GM18499 (cell line): ENCODE measurements around the gene NAMPT.
"Not testable (repeated sequence)": the region's sequence is repeated elsewhere in the genome, so short reads cannot be mapped to it uniquely, and the experiment has no call there.

Source experiments
- ATAC-seq: cut with Tn5 transposase; IDR thresholded peaks from one replicate; pipeline ENCODE4 v1.9.1; 2021; ENCODE audit warnings: moderate number of reproducible peaks; ENCODE audit not compliant: insufficient read depth, unreplicated experiment

NAMPT gene

GRCh38 chr7:106284714-106285050 lies at the start of gene NAMPT:
Gene NAMPT, minus strand, starts transcription at chr7:106284983. Its CDS starts 99 bp downstream, at chr7:106284884.
- no peak for ATAC-seq

DNA sequence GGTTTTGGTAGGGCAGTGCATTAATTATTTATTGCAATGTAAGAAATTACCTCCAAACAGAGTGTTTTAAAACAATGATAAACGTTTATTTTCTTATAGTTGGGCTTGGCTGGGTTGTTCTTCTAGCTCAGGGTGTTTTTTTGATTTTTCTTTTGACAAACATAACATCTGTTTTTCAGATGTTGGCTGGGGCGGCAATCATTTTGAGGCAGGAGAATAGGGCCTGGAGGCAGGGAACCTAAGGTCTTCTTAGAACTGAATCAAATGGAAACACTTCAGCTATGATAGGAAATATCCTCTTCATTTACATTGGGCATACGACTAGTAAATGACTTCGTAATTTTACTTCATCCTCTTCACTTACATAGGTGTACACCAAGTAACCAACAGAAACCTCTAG lies 47.4 kb upstream of the NAMPT start:
- ATAC-seq = no peak

- ATAC-seq = no peak
Measured at GRCh38 chr7:106331441-106332175, 46.8 kb upstream of the NAMPT start.

- ATAC-seq = no peak
Measured at GRCh38 chr7:106329971-106330733, 45.4 kb upstream of the NAMPT start.

- ATAC-seq = no peak
Measured at GRCh38 chr7:106329408-106329807, 44.6 kb upstream of the NAMPT start.

GRCh38 chr7:106327538-106328481 lies 43.0 kb upstream of the NAMPT start:
- no peak for ATAC-seq

DNA sequence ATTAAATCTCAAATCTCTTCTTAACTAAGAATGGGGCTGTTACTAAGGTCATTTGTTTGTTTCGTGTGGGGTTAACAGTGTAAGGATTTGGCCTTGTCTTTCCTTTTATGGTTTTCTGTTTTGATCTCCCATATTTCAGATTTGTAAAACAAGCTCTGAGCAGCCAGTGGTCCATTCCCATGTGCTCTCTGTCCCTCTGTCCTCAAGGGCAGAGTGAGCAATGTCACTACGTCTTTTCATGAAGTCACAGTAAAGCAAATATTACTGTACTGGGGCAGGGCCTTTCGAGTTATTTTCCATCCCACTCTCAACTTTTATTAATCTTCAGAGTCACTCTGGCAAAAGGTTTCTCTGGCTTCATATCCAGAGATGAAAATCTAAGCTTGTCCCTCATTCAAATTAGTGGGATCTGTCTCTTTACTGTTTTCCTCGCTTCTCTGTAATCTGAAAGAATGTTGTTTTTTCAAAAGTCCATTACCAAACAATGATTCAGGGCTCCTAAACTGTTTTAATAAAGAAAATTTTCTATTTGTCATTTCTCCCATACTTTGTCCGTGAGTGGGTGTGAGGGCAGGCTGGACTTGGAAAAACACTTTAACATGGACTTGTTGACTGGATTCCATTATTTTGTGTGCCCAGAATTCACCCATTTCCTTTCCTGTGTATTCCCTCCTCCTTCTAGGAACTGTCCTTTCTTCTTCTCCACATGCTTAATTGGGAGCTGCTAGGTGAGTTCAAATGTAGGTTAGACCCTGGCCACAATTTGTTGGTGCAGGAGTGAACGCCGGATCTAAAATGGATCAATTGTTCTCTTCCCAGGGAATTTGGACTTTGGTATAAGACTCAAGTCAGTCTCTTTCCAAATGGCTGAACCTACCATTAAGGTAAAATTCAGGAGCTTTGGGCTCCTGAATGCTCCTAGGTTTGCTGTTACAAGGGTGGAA lies 42.1 kb upstream of the NAMPT start:
- ATAC-seq = no peak

DNA sequence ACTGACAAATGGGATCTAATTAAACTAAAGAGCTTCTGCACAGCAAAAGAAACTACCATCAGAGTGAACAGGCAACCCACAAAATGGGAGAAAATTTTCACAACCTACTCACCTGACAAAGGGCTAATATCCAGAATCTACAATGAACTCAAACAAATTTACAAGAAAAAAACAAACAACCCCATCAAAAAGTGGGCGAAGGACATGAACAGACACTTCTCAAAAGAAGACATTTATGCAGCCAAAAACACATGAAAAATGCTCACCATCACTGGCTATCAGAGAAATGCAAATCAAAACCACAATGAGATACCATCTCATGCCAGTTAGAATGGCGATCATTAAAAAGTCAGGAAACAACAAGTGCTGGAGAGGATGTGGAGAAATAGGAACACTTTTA lies 39.7 kb upstream of the NAMPT start:
- not testable (repeated sequence) for ATAC-seq

DNA sequence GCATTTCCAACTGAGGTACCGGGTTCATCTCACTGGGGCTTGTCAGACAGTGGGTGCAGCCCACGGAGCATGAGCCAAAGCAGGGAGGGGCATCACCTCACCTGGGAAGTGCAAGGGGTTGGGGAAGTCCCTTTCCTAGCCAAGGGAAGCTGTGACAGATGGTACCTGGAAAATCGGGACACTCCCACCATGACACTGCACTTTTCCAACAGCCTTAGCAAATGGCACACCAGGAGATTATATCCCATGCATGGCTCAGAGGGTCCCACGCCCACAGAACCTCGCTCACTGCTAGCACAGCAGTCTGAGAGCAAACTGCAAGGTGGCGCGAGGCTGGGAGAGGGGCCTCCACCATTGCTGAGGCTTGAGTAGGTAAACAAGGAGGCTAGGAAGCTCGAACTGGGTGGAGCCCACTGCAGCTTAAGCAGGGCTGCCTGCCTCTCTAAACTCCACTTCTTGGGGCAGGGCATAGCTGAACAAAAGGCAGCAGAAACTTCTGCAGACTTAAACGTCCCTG lies 35.5 kb upstream of the NAMPT start:
- ATAC-seq = not testable (repeated sequence)

DNA sequence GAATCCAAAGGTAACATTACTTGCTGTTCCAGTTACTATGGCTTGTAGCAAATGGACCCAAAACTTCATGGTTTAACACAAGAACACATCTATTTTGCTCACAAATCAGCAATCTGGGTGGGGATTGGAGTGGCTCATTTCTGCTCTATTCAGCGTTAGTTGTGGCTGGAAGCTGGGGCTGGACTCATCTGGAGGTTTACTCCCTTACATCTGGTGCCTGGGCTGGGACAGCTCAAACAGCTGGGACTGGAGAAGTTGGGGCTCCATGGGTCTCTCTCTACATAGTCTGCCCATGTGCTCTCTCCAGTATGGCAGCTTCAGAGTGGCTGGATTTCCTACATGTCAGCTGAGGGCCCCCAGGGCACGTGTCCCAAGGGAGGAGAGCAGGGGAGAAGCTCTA lies 33.7 kb upstream of the NAMPT start:
- ATAC-seq = no peak

- ATAC-seq = no peak
Measured at GRCh38 chr7:106317971-106318370, 33.2 kb upstream of the NAMPT start.

DNA sequence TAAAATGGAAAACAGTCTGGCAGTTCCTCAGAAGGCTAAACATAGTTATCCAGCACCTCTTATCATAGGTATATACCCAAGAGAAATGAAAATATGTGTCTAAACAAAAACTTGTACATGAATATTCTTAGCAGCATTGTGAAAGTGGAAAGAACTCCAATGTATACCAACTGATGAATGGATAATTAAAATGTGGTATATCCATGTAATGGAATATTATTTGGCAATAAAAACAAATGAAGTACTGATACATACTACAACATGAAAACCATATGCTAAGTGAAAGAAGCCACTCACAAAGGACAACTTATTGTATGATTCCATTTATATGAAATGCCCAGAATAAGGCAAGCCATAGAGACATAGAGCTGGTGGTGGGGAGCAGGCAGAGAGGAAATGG lies 32.2 kb upstream of the NAMPT start:
- ATAC-seq = no peak

DNA sequence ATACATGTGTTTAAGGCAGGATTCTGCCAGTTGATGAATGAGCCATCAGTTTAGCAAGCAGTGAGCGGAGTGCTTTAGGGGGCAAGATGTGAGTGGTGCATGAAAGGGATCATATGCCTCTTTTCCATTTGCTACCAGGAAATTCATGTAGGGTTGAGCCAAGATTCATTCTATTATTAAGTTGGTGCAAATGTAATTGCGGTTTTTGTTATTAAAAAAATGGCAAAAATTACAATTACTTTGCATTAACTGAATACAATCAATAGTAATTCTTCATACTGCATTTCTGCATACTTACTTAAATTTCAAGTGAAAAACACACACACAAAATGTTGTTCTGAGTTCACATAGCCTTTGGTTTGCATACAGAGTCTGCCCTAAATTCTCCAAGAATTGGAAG lies 30.1 kb upstream of the NAMPT start:
- no peak for ATAC-seq

GRCh38 chr7:106313966-106314365 lies 29.2 kb upstream of the NAMPT start:
- ATAC-seq = no peak

GRCh38 chr7:106313456-106313901 lies 28.7 kb upstream of the NAMPT start:
- no peak for ATAC-seq

- ATAC-seq = no peak
Measured at GRCh38 chr7:106312906-106313305, 28.1 kb upstream of the NAMPT start.

DNA sequence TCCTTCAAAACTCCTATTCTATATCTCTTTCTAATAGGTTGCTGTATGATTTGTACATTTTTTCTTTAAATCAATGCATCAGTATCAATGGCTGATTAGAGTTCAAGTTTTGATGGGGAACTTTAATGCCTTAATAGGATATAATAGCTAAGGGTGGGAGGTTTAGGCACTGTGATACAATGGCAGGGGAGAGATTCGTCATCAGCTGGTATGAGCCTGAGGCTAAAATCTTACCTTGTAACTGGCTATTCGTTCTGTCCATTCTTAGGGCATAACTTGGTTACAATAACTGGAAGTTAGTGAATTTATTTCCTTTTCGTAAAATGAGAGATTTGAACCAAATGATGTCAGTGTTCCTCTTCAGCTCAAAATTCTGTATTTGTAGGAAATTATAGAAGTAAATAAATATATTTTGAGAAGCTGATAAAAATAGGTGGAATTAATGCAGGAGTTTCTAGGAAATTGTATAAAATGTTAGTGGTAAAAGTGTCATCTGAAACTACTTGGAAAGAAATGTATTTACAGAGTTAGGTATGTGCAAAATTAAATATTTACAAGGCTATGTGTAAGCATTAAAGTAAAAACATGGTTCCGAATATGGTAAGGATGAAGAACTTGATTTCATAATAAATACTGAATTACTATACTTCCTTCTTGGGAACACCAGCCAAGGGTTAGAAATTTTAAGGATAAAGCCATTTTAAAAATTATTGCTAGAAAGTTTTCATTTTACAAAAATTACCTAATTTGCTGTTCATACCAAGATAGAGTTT lies 27.5 kb upstream of the NAMPT start:
- ATAC-seq = no peak

- no peak for ATAC-seq
Measured at GRCh38 chr7:106309362-106309761, 24.6 kb upstream of the NAMPT start.

- no peak for ATAC-seq
Measured at GRCh38 chr7:106306256-106306655, 21.5 kb upstream of the NAMPT start.
